ENCODE results near the gene AP5Z1. TPM values are rescaled to one million over a fixed set of nuclear protein-coding genes. Genes with fewer than 3 reads are reported as not detected.

AP5Z1 gene
- total RNA-seq, 4 donors from 2014 or later, result 19.7 to 35.4 (median 25.4) TPM

GRCh38 chr7:4807598-4808016, 32.2 kb downstream of the AP5Z1 start:
- TF ChIP-seq POLR2A (IDR thresholded peaks at IDR 0.05) (no peak), CTCF (IDR thresholded peaks at IDR 0.05) (no peak)
- intact Hi-C loops (cut with DNase I), result loop anchor here (10.0 kb wide), 1 partner anchor 277 kb away; no protein-coding TSS in a partner anchor
- DNase-seq, result no peak
- Histone ChIP-seq H3K4me1 (no peaks in the 10 kb centered on the region), H3K36me3 (no peaks in the 10 kb centered on the region), H3K27me3 (no peaks in the 10 kb centered on the region), H3K27ac (no peak overlapping the region), H3K4me3 (replicated peaks in 1 of 3) (no peak overlapping the region), H3K9me3 (no peaks in the 10 kb centered on the region)
- 7 to 21% methylated on average over 4 of the region's 5 CpGs for WGBS, 2 donors

- no peak for TF ChIP-seq POLR2A (IDR thresholded peaks at IDR 0.05)
- no peak for TF ChIP-seq CTCF (IDR thresholded peaks at IDR 0.05)
- H3K9me3 ChIP-seq, result no peaks in the 10 kb centered on the region
- H3K27ac ChIP-seq, result no peak overlapping the region
- no peak overlapping the region for H3K4me3 ChIP-seq (replicated peaks in 1 of 3)
- no peaks in the 10 kb centered on the region for H3K27me3 ChIP-seq
- DNase-seq, result no peak
- WGBS, 2 donors, result 53 to 62% methylated on average over 5 of the region's 5 CpGs
- H3K36me3 ChIP-seq, result no peaks in the 10 kb centered on the region
- intact Hi-C loops (cut with DNase I), result loop anchor here (10.0 kb wide), 1 partner anchor 277 kb away; no protein-coding TSS in a partner anchor
- H3K4me1 ChIP-seq, result no peaks in the 10 kb centered on the region
Measured at GRCh38 chr7:4808026-4808425, 32.6 kb downstream of the AP5Z1 start.

- no peak overlapping the region for H3K27ac ChIP-seq
- no peaks in the 10 kb centered on the region for H3K9me3 ChIP-seq
- no peaks in the 10 kb centered on the region for H3K4me1 ChIP-seq
- TF ChIP-seq CTCF (IDR thresholded peaks at IDR 0.05) (no peak), POLR2A (IDR thresholded peaks at IDR 0.05) (no peak)
- intact Hi-C loops (cut with DNase I), result loop anchor here (10.0 kb wide), 1 partner anchor 276 kb away; no protein-coding TSS in a partner anchor
- H3K4me3 ChIP-seq (replicated peaks in 1 of 3), result no peak overlapping the region
- WGBS, 2 donors, result 75 to 90% methylated on average over 37 of the region's 37 CpGs
- H3K36me3 ChIP-seq, result no peaks in the 10 kb centered on the region
- H3K27me3 ChIP-seq, result no peaks in the 10 kb centered on the region
- no peak for DNase-seq
Measured at GRCh38 chr7:4808565-4808964, 33.1 kb downstream of the AP5Z1 start.

- Histone ChIP-seq H3K36me3 (no peaks in the 10 kb centered on the region), H3K27ac (peak overlapping the region in 1 of 3 donors; percentile 27), H3K9me3 (no peaks in the 10 kb centered on the region), H3K27me3 (no peaks in the 10 kb centered on the region), H3K4me1 (no peaks in the 10 kb centered on the region), H3K4me3 (replicated peaks in 1 of 3) (no peak overlapping the region)
- DNase-seq, result no peak
- 73 to 87% methylated on average over 28 to 34 of the region's 38 CpGs for WGBS, 2 donors
- TF ChIP-seq CTCF (IDR thresholded peaks at IDR 0.05), result no peak
- no peak for TF ChIP-seq POLR2A (IDR thresholded peaks at IDR 0.05)
- intact Hi-C loops (cut with DNase I), result loop anchor here (10.0 kb wide), 1 partner anchor 276 kb away; no protein-coding TSS in a partner anchor
Measured at GRCh38 chr7:4809091-4809591, 33.7 kb downstream of the AP5Z1 start.

GRCh38 chr7:4809666-4810065, 34.2 kb downstream of the AP5Z1 start:
- Histone ChIP-seq H3K4me3 (replicated peaks in 1 of 3) (no peak overlapping the region), H3K9me3 (no peaks in the 10 kb centered on the region), H3K4me1 (no peaks in the 10 kb centered on the region), H3K27ac (peak overlapping the region in 1 of 3 donors; percentile 27), H3K36me3 (no peaks in the 10 kb centered on the region), H3K27me3 (no peaks in the 10 kb centered on the region)
- intact Hi-C loops (cut with DNase I), result loop anchor here (10.0 kb wide), 1 partner anchor 275 kb away; no protein-coding TSS in a partner anchor
- 75 to 87% methylated on average over 14 of the region's 14 CpGs for WGBS, 2 donors
- no peak for TF ChIP-seq CTCF (IDR thresholded peaks at IDR 0.05)
- TF ChIP-seq POLR2A (IDR thresholded peaks at IDR 0.05), result no peak
- no peak for DNase-seq
